HG03064 (cell line): ENCODE data around the gene MET.

ENCODE experiments used
- ATAC-seq: cut with Tn5 transposase; IDR thresholded peaks from one replicate; pipeline ENCODE4 v1.9.1; 2021; ENCODE audit warnings: low read depth; ENCODE audit not compliant: unreplicated experiment

MET gene

DNA sequence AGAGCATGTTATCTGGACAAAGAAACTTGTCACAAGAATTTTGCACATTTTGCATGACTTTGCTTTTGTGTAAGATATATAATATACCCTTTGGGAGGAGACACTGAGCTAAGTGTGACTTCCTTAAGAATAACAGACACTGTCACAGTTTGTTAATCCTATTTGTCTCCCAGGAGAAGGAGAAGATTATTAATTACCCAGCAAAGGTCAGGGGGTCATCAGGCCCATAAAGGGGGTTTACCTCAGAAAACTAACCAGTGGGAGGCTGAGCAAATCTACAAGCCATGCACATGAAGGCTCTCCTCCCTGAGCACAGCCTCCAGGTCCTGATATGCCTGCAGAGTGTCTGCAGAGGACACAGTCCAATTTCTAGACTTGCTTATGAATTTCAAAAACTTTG is 10.1 kb upstream of the MET start:
- no peak for ATAC-seq

DNA sequence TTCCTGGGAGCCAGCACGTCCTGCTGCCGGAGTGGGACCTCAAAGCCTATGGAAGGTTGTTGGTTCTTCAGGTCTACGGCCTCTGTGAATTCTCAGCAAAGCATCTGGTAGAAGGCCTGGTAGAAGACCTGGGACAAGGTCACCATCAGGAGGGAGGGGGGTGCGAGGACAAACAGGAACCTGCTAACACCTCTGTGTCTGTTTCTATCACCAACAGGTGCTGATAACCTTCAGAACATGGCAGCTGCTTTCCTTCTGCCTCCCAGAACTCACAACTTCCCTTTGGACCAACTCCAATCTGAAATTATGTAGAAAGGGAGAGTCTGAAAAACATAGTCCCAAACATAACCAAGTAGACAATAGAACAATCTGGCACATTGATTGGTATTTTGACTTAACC is 8.3 kb upstream of the MET start:
- no peak for ATAC-seq

DNA sequence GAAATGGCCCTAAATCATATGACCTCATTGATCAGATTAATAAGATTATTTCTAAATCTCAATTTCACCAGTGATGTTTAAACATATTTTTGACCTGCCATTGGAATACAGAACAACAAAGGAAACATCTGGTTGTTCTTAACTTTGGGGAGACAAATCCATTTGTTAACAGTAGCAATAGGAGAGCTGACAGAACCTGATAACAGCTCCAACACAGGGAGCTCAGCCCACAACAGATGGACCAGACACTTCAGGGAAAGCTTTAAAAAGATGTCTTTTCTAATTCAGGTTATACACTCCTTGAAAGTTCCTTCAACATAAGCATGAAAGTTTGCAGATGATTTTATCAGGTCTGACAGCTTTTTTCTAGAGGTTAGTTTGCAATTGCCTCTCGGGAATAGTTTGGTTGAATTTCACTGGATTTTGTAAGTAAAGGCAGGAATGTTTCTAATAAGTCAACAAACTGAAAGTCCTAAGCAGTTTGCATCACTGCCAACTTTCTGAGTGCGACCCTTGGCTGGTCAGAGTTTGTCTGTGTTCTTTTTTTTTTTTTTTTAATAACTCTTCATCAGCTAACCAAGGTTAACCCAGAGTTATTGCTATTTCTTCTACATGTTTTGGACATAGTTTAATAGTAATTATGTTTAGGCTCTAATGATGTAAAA is 6.5 kb upstream of the MET start:
- ATAC-seq, result no peak

DNA sequence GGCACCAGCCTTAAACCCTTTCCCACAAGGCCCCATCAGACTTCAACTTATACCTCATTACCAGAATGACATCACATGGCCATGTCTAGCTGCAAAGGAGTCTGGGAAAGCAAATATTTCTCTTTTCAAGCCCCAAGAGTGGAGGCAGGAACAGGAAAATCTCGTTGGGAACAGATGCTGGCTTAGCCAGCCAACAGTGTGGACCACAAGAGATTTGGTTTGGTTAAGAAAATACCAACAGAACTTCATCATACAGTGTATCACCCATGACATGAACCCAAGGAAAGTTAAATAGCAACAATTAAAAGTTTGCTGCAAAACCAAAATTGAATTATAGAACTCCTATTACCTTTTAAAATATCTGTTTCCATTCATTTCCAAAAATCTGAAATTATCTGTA is 2.2 kb upstream of the MET start:
- ATAC-seq, result no peak

DNA sequence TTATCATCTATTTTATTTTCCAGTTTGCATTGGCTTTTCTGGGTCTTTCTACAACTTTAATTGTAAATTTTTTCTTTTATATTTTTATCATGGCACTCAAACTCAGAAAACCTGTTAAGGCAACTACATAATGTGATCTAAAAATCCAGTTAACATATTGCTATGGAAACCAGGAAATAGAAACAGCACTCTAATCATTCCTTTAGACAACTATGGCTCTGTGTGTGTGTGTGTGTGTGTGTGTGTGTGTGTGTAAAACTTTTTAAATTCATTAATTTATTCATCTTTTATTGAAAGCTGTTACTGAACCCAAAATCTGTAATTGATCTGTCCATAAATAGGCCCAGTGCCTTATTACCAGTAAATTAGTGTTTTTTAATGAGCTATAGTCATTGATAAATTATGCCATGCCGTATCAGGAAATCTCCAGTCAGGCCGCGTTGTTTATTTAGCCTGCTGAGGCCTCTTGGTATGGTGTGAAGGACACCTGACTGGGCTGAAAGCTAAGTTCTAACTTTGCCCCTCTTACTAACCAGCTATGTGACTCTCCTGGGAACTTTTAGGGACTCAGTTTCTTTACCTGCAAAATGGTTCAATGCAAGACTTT is 1.5 kb upstream of the MET start:
- no peak for ATAC-seq

DNA sequence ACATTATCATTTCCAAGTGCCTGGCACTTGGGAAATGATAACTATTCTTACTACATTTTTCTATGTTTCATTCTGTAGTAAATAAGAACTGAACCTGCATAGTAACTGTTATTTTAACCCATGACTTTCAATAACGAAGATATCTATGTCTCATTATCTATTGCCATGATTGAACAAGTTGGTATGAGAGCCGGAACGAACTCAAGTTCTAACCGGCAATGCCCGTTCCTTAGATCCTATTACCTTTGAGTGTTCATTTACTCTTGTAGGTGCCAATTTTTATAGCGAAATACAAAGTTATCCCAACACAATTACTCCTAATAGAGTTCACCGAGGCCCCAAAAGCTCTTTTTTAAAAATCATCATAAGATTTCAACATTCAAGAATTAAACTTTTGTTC is 885 bp upstream of the MET start:
- ATAC-seq, result no peak

DNA sequence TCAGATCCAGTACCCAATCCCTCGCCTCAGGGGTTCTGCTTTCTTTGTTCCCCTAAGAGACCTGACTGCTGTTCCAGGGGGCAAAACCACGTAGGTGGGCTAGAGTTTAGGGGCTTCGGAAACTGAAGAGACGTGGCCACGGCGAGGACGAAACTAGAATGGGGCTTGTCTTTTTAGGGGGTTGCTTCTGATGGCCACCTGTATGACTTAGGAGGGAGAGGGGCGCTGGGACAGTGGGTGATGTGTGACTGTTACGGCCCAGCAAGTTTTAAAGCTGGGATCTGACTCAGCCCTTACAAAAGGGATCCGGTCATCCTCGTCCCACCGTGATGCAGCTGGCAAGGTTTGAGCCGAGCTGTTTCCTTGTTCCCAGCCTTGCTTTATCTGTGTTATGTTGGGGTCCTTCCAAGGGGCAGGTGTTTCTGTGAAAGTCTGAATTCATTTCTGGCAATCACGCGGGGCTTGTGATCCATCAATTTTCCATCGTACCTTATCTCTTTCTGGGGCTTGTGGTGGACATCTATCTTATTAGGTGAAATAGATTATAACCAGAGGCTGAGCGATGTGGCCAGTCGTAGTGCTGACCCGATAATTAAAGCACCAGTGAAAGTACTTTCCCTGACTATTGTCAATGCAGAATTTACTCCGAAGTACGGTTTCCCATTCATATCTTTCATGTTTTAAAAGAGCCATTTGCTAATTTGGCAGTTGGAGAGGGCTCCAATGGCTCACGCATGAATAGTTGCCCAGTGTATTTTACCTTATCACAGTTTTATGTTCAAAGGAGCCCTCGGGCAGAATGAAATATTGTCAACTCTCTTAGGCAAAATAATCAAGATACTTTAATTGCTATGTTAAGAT is 830 bp downstream of the MET start:
- ATAC-seq, result no peak

DNA sequence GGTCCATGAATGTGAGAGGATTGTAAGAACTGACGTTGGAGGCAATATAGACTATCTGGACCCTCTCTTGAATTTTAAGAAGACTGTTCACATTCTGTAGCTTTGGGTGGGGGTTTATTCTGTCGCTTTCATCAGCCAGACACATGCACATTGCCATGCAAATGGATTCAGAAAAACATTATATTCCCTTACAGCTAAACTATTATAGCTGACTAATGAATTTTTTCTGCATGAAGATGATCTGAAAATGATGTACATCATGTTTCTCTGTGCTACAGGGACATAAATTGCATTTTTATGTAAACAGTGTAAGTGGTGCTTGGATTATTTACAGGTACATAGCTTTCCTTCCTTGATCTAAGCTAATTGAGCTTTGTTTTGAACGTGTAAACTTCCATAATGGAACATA is 1.5 kb downstream of the MET start:
- no peak for ATAC-seq

DNA sequence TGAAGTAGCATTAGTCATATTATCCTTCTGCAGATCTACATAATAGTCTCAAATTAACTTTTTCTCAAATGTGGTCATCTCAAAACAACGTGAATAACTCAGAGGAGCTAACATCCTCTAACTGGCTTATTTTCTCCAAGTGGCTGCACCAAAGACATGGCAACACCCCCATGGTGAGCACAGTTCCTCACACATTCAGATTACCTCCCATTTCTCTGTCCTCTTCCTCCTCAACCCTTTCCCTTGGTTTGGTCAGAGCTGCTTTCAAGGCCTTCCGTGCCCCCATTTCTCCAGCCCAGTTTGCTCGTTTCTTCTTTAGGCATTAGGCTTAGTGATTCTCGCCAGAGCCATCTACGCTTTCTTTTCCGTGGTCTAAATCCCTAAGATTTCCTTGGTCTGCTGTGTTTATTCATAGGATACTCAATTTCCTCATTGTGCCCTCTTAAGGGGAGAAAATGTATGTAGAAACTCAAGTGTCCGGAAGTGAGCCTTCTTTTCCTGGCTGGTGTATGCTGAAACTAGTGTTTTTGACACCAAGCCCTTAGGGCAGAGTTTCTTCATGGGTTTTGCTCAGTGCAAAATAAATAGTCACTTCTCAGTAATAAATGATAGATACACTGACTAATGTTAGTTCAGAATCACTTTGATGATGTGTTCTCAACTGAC is 2.6 kb downstream of the MET start:
- ATAC-seq, result no peak

DNA sequence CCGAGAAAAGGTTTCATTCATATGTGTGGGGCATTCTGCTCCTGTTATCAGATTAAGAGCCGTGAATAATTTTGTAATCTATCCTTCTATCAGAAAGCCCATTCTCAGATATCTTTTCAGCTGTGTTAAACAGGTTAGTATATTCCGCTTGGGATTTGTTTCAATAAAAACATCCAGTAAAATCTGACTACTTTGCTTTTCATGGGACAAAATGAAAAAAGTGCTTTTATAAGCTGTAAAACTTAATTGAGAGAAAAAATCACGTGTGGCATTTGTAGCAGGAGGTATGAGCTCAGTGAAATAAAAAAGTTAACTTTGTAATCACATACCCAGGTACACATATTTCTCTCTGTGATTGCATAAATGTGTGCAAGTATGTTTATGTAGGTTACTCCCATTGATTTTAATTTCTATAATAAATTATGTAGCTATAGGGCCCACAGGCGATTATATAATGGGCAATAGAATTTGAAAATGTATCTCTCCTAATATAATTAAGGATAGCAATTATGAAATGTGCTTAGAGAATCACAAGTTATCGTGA is 3.9 kb downstream of the MET start:
- ATAC-seq, result no peak

DNA sequence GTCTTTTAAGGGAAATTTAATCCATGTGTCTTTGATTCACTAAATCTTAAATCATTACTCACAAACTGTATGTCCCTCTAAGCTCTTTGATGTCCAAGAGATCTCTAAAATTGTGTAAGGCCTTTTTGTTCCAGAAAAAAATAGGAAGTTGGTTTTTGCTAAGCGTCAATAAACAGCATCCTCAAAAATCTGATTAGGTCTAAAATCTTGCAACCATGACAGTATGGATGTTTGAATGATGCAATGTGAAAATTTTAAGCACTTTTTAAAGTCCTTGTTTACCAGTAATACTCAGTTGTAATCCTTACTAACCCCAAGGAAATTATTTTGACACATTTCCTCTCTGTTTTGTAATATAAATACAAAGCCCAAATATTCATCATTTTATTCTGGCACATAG is 6.8 kb downstream of the MET start:
- no peak for ATAC-seq

DNA sequence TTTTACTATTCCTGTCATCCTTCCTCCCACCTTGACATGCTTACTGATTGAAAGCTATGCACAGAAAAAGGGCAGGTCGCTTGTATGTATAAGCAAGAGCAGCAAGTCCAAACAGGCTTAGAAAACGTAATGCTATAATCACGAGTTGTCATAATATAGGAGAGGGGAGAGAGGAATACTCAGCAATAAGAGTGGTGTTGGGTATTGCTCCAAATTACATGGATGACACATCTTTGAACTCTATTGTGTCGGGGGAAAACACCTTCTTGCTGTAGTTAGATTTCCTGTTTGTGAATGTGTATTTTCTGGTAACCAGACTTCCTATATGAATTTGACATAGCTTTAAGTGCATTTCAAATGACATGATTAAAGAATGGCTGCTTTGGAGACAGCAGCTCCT is 7.5 kb downstream of the MET start:
- ATAC-seq, result no peak

DNA sequence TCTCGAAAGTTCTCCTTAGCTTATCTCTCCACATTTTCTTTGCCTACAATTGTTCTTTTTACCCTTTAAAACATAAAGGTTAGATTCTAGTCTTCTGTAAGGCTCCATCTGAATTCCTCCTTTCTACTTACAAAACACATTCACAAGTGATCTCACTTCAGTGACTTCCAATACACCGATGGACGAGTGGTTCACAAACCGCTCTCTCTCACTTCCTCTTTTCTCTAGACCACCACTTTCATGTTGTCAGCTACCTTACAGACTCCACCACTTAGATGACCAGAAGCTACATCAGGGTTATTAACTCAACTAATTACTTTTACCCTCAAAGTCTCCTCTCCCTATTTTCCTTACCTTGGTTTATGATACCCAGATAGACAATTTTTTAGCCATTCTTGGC is 11.8 kb downstream of the MET start:
- peak; percentile 99 for ATAC-seq

DNA sequence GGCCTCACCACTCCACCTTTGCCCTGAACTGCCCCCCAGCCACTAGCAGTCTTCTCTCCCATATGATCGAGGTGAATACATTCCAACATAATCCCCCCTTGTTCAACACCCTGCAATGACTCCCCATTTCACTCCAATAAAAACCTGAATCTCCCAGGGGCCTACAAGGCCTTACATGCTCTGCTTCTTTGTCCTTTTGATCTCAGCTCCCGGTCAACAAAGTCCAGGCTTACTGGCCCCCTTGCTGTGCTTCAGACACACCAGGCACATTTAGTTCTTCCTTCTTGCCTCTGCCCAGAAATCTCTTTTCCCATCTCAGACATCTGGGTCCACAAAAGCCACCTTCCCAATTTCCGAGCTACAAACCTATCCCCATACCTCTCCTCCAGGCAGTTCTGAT is 14.0 kb downstream of the MET start:
- ATAC-seq, result no peak

DNA sequence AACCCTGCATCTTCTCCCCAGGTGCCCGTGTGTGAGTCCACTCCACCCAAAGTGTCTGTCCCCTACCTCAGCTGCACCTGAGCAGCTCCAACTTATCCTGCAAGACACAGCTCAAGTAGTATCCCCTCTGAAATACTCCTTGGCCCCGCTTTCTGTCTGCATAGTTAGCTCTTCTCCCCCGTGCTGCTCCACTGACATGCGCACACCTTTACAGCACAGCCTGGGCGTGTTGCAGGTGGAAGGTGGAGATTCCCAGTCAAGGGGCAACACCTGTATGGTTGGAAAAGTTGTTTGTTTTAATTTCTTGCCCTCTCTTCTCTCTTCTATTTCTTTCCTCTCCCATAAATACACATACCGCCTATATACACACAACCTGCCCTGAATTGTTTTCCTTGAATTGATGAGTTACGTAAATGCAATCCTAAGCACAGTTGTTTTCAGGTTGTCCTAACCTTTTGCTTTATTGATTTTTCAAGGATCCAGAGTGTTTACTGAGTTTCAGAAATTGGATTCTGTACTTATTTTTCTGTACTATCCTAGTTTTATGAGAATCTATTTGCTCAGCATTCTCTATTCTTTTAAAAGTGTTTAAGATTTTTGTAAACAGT is 14.9 kb downstream of the MET start:
- no peak for ATAC-seq

DNA sequence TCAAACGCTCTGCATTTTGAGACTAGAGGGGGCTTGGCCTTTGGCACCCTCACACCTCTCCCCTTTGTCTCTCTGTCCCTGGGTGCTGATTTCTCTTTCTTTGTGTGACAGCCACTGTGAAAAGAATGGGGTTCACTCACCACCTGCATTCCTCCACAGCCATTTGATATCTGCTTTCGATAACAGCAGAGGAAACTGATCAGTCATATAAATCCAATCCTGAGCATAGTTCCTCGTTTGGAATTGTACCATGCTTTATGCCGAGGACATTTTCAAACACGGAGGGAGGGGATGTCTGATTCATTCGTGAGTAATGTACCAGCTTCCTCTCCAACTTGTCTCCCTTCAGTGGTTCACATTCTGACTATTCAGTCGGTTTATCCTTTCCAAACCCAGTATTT is 15.8 kb downstream of the MET start:
- no peak for ATAC-seq

DNA sequence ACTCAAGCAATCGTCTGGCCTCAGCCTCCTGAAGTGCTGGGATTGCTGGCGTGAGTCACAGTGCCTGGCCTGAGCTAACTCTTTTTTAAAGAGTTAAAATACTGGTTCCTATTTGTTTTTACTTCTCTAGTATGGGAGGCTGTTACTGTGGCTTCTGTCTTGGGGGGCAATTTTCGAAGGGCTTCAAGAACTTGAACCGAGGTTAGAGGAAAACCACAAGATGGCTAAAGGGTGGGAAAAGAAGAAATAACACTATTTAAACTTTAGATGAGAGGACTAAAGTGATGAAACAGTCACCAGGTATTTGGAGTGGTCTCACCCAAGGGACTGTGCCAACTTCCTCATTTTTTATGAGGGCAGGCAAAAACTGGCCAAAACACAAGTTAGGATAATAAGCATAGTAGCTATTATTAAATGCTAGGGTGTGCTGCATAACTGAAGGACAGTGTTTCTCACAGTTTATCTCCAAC is 17.8 kb downstream of the MET start:
- ATAC-seq, result no peak

DNA sequence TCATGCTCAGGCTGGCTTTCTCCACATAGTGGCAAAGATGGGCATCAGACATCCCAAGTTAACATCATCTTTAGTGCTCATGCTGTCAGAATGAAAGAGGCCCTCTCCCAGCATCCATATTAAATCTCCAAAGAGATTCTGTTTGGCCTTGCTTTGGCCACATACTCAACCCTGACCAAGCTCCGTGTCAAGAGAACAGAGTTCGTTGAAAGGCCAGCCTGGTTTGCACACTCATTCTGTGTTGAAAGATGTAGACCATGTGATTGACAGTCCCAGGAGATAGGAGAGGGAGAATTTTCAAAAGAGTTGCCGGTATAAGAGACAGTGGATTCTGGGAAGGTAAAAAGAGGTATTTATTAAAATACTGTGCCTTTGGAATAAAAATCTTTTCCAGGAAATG is 19.7 kb downstream of the MET start:
- ATAC-seq, result no peak

DNA sequence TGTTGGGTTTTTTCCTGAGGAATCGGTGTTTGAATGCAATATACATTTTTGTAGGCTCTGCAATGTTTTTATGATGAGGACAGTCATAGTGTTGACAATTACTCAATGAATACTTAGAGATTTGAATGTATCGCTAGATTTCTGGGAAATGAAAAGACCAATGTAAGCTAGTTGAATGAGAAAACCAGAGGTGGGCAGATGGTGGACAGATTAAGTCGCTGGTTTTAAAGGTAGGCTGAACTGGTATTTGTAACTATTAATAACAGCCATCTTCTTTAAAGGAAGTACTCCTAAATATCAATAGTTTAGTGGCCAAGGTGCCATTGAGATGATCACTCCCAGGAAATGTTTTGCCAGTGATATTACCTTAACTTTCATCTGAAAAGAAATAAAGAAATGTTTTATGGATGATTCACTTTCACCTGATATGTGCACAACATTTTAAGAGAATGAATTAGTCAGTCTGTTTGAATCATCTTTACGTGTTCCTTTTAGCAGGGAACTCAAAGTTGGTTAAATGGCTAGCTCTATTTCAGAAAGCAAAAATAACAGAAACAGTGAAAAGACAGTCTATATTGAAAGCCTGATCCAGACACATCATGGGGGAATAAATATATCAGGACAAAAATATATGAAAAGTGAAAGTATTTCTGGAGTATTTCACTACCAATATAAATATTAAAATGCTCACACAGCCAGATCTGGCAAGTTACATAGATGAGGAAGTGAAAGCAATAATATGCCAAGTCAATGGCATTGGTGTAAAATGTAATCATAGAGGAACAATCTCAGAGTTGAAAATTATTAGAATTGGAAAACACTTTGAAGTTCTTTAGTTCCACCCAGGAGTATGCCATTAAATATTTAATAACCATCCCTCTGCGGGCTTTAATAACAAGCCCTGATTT is 20.7 kb downstream of the MET start:
- no peak for ATAC-seq

DNA sequence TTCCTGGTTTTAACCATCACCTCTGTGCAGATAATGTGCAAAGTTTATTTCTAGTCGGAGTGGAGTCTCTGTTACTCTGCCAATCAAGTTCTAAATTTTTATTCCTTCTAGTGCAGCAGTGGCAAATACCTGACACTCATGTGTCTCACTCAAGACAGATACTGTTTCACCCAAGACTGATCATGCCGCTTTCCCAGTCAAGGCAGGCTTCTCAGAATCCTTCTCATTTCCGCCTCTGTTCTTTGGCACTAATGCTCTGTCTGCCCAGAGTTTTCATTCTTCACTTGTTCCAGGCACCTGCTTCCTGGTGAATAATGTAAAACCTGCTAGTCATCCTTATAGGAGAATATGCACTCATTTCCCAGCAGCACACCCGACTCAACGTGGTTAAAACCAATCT is 24.7 kb downstream of the MET start:
- no peak for ATAC-seq
